HK-2 (cell line): ENCODE results near the gene AFAP1L2.

Source experiments
- DNase-seq: peaks from one replicate; pipeline ENCODE4 v3.0.0-alpha.2; 2018; ENCODE audit not compliant: unreplicated experiment

Gene AFAP1L2

GRCh38 chr10:114310346-114310745 is 94.0 kb downstream of the AFAP1L2 start:
- DNase-seq, result no peak

- DNase-seq, result no peak
Measured at GRCh38 chr10:114309364-114309651, 95.0 kb downstream of the AFAP1L2 start.

GRCh38 chr10:114308531-114309363 is 95.6 kb downstream of the AFAP1L2 start:
- DNase-seq, result no peak

- DNase-seq, result no peak
Measured at GRCh38 chr10:114307731-114308130, 96.6 kb downstream of the AFAP1L2 start.

GRCh38 chr10:114306116-114306973 is 98.0 kb downstream of the AFAP1L2 start:
- DNase-seq, result peak; percentile 92

- DNase-seq, result no peak
Measured at GRCh38 chr10:114305521-114305925, 98.8 kb downstream of the AFAP1L2 start.

GRCh38 chr10:114304571-114305421 is 99.5 kb downstream of the AFAP1L2 start:
- peak; percentile 34 for DNase-seq

- peak; percentile 89 for DNase-seq
Measured at GRCh38 chr10:114304017-114304570, 100.2 kb downstream of the AFAP1L2 start.

- no peak for DNase-seq
Measured at GRCh38 chr10:114303556-114303955, 100.7 kb downstream of the AFAP1L2 start.

GRCh38 chr10:114301951-114302710 is 102.2 kb downstream of the AFAP1L2 start:
- no peak for DNase-seq

- no peak for DNase-seq
Measured at GRCh38 chr10:114301177-114301576, 103.1 kb downstream of the AFAP1L2 start.

- no peak for DNase-seq
Measured at GRCh38 chr10:114300036-114300645, 104.2 kb downstream of the AFAP1L2 start.

GRCh38 chr10:114297136-114297705 is 107.1 kb downstream of the AFAP1L2 start:
- DNase-seq, result no peak

GRCh38 chr10:114295393-114295792 is 108.9 kb downstream of the AFAP1L2 start:
- DNase-seq, result no peak

- DNase-seq, result no peak
Measured at GRCh38 chr10:114294549-114294948, 109.8 kb downstream of the AFAP1L2 start.

- no peak for DNase-seq
Measured at GRCh38 chr10:114293075-114293474, 111.2 kb downstream of the AFAP1L2 start.

- DNase-seq, result no peak
Measured at GRCh38 chr10:114291516-114291915, 112.8 kb downstream of the AFAP1L2 start.

- DNase-seq, result no peak
Measured at GRCh38 chr10:114291076-114291475, 113.2 kb downstream of the AFAP1L2 start.

GRCh38 chr10:114290038-114290437 is 114.3 kb downstream of the AFAP1L2 start:
- DNase-seq, result no peak

- no peak for DNase-seq
Measured at GRCh38 chr10:114289096-114289436, 115.2 kb downstream of the AFAP1L2 start.
